Adrenal gland (tissue), 12 donors: ENCODE measurements around the gene TFF2. TPM values are rescaled to one million over a fixed set of nuclear protein-coding genes. Genes with fewer than 3 reads are reported as not detected.

Source experiments
- DNase-seq, 7 donors: peaks; one replicate each; pipeline ENCODE4 v3.0.0-alpha.2; 2019 to 2020
- H3K27ac ChIP-seq, 5 donors: fragments of 200-600 bp; sonication (generic) in 4 of 5; 1 replicate in 3 of 5; 2 replicates in 2 of 5; pipeline versions ENCODE4 v1.5.1 to v1.8.0; 2016 to 2020; ENCODE audit warnings: mild to moderate bottlenecking in 1 of 5
- H3K27me3 ChIP-seq: fragments of 200-600 bp; 2 replicates; pipeline ENCODE4 v1.8.0; 2021
- H3K36me3 ChIP-seq, 2 donors: fragments of 200-600 bp; replicated peaks in 1 of 2; 1 replicate in 1 of 2; 2 replicates in 1 of 2; pipeline versions ENCODE4 v1.5.1 to v1.8.0; 2018 to 2022
- H3K4me1 ChIP-seq, 2 donors: fragments of 200-600 bp; replicated peaks in 1 of 2; 1 replicate in 1 of 2; 2 replicates in 1 of 2; pipeline versions ENCODE4 v1.5.1 to v1.8.0; 2018 to 2021
- H3K4me3 ChIP-seq, 4 donors: fragments of 200-600 bp; sonication (generic) in 3 of 4; one replicate each; pipeline ENCODE4 v1.5.1; 2016 to 2018
- H3K9me3 ChIP-seq, 3 donors: fragments of 200-600 bp; sonication (generic) in 1 of 3; replicated peaks in 1 of 3; 1 replicate in 2 of 3; 2 replicates in 1 of 3; pipeline versions ENCODE4 v1.5.1 to v1.8.0; 2016 to 2021
- POLR2A ChIP-seq, 2 donors: fragments of 450-650 bp; IDR thresholded peaks; one replicate each; pipeline ENCODE4 v1.6.1; 2017; ENCODE audit warnings: antibody characterized with exemption in 2 of 2, mild to moderate bottlenecking in 2 of 2, moderate library complexity in 1 of 2
- WGBS, 4 donors: extraction: QIAGEN DNeasy Blood & Tissue Kit in 2 of 4; methylation state at CpG; one replicate each; pipeline versions ENCODE4 v1.1.5 to v1.1.7; 2013 to 2017; 5-methylcytosine and 5-hydroxymethylcytosine counted together
- intact Hi-C, 2 donors: fragments of 100-400 bp; cut with DNase I; formaldehyde crosslinking; loops; one replicate each; pipeline versions ENCODE4 v1.14.1 to v1.15.0; 2022 to 2023
- polyA plus RNA-seq, 3 donors: library from polyadenylated mRNA; stranded (reverse); fragments of 200-250 nt in 2 of 3; fragments of 350-450 nt in 1 of 3; fragmentation: Illumina TruSeq in 1 of 3; extraction: RNeasy Lipid Tissue Mini Kit (QIAGEN cat#74804) in 1 of 3; gene quantifications; one replicate each; pipeline ENCODE4 v1.2.3, GENCODE V29; 2013 to 2014
- total RNA-seq, 9 donors: library from RNA; depleted of rRNA in 4 of 9; stranded (reverse); fragments of >200 nt in 4 of 9; fragments of 120-200 nt in 1 of 9; fragmentation: NEBNext Ultra II Directional in 1 of 9; extraction: Animal tissue kit (Norgen Biotek cat#: 25700) in 1 of 9; gene quantifications; one replicate each; pipeline versions ENCODE4 v1.1.0 to v1.2.4, GENCODE V29; 2013 to 2023
- TF ChIP-seq, protein P1 (sequence below), 6 experiments: fragments of 450-650 bp in 4 of 6; fragments of 200-600 bp in 2 of 6; sonication (generic) in 1 of 6; IDR thresholded peaks; 1 replicate in 5 of 6; 2 replicates in 1 of 6; pipeline versions ENCODE4 v1.5.1 to v1.8.0; 2016 to 2021; ENCODE audit warnings: antibody characterized with exemption in 6 of 6, mild to moderate bottlenecking in 2 of 6, moderate library complexity in 1 of 6
- donor health status: healthy with polysubstance abuse.
- donor health status: Bipolar disorder and iron deficiency.
- donor health status: DM: yes; HTN: yes; CAD: no.
- donor health status: DM: no; HTN: no; CAD: no.
- donor health status: DM: no; HTN: no; CAD: no.
- donor health status: DM: yes; HTN: yes; CAD: no.

The TFF2 gene
- total and polyA plus RNA-seq, 12 donors, result 0.17 to 0.39 TPM; not detected in 10

DNA sequence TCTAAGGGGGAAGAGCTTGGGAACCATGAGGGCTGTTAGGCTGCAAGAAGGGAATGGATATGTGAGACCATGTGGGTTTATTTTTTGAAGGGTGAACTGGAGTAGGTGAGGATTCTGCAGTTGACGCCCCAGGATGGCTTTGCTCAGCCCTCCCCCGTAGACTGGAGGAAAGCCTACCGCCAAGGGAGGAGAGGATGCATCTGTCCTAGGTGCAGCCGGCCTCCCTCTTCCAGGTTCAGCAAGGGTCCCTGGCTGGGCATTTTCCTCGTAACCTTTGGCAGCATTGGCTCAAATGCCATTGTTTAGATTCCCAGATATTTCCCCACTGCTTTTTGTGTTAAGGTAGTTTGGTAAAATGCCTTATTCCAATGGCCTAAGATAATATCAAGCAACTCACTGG, 52.1 kb downstream of the TFF2 start:
- TF ChIP-seq, protein P1, sequence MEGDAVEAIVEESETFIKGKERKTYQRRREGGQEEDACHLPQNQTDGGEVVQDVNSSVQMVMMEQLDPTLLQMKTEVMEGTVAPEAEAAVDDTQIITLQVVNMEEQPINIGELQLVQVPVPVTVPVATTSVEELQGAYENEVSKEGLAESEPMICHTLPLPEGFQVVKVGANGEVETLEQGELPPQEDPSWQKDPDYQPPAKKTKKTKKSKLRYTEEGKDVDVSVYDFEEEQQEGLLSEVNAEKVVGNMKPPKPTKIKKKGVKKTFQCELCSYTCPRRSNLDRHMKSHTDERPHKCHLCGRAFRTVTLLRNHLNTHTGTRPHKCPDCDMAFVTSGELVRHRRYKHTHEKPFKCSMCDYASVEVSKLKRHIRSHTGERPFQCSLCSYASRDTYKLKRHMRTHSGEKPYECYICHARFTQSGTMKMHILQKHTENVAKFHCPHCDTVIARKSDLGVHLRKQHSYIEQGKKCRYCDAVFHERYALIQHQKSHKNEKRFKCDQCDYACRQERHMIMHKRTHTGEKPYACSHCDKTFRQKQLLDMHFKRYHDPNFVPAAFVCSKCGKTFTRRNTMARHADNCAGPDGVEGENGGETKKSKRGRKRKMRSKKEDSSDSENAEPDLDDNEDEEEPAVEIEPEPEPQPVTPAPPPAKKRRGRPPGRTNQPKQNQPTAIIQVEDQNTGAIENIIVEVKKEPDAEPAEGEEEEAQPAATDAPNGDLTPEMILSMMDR (IDR thresholded peaks at IDR 0.05), result no peak
- no peak for TF ChIP-seq POLR2A (IDR thresholded peaks at IDR 0.05)
- Histone ChIP-seq H3K36me3 (peaks cover 0 to 28% of the 10 kb centered on the region in 2 donors), H3K27me3 (no peaks in the 10 kb centered on the region), H3K4me3 (no peak overlapping the region), H3K27ac (no peak overlapping the region), H3K9me3 (no peaks in the 10 kb centered on the region), H3K4me1 (no peaks in the 10 kb centered on the region)
- intact Hi-C loops, result no loop called here
- WGBS, 4 donors, result 81 to 90% (median 84%) methylated on average over 3 to 5 of the region's 5 CpGs
- DNase-seq, result no peak

DNA sequence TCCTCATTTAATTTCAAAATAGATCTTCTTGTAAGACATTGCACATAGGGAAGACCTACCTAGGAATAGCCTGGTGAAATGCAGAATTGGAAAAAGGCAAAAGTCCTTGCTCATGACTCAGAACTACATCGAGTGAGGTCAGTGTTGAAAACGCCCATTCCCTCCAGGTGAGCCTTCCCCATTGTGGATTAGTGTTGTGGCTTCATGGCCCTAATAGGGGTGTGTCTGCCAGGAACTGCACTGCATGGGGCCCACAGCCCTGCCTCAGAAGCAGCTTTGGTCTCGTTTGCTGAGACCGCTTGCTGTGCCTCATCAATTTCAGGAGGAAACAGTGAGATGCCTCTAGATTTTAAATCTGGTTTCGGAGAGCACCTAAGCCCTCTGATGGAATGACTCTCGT, 52.6 kb downstream of the TFF2 start:
- Histone ChIP-seq H3K36me3 (peaks cover 0 to 28% of the 10 kb centered on the region in 2 donors), H3K4me1 (no peaks in the 10 kb centered on the region), H3K4me3 (no peak overlapping the region), H3K9me3 (no peaks in the 10 kb centered on the region), H3K27me3 (no peaks in the 10 kb centered on the region), H3K27ac (no peak overlapping the region)
- intact Hi-C loops, result no loop called here
- 77 to 82% (median 80%) methylated on average over 6 of the region's 6 CpGs for WGBS, 4 donors
- TF ChIP-seq, protein P1 (IDR thresholded peaks at IDR 0.05), result no peak
- no peak for TF ChIP-seq POLR2A (IDR thresholded peaks at IDR 0.05)
- no peak for DNase-seq

DNA sequence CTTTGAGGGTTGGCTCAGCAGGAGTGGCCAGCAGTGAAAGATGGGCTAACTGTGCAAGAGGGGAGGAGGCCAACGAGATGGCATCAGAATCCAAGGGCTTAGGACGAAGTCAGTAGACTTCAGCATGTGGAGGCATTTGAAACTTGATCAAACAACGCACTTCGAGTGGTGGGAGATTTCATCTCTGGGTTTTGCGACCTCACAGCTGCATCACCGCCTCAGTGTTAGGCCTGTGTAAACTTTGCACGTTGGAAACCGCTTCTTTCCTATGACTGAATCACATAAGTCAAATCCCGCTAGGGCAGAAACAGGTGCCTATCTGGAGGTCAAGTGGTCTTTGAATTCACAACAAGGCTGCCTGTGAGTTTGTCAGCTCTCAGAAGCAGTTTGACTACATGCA, 53.4 kb downstream of the TFF2 start:
- Histone ChIP-seq H3K27ac (no peak overlapping the region), H3K4me1 (no peaks in the 10 kb centered on the region), H3K4me3 (no peak overlapping the region), H3K27me3 (no peaks in the 10 kb centered on the region), H3K9me3 (no peaks in the 10 kb centered on the region), H3K36me3 (peaks cover 0 to 29% of the 10 kb centered on the region in 2 donors)
- DNase-seq, result no peak
- 82 to 93% (median 84%) methylated on average over 9 of the region's 9 CpGs for WGBS, 4 donors
- TF ChIP-seq, protein P1 (IDR thresholded peaks at IDR 0.05), result no peak
- no peak for TF ChIP-seq POLR2A (IDR thresholded peaks at IDR 0.05)
- intact Hi-C loops, result no loop called here

DNA sequence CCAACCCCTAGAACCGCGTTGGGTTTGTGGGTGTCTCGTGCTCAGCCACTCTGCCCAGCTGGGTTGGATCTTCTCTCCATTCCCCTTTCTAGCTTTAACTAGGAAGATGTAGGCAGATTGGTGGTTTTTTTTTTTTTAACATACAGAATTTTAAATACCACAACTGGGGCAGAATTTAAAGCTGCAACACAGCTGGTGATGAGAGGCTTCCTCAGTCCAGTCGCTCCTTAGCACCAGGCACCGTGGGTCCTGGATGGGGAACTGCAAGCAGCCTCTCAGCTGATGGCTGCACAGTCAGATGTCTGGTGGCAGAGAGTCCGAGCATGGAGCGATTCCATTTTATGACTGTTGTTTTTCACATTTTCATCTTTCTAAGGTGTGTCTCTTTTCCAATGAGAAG, 54.3 kb downstream of the TFF2 start:
- TF ChIP-seq POLR2A (IDR thresholded peaks at IDR 0.05), result no peak
- TF ChIP-seq, protein P1 (IDR thresholded peaks at IDR 0.05), result no peak
- H3K36me3 ChIP-seq, result peaks cover 0 to 38% of the 10 kb centered on the region in 2 donors
- H3K9me3 ChIP-seq, result no peaks in the 10 kb centered on the region
- no peak overlapping the region for H3K27ac ChIP-seq
- H3K4me1 ChIP-seq, result no peaks in the 10 kb centered on the region
- no peaks in the 10 kb centered on the region for H3K27me3 ChIP-seq
- WGBS, 4 donors, result 85 to 90% (median 88%) methylated on average over 7 of the region's 7 CpGs
- no peak overlapping the region for H3K4me3 ChIP-seq
- intact Hi-C loops, result no loop called here
- no peak for DNase-seq

Other genes with a start within 250 kb of the TFF2 start
- 100 to 1,000 TPM in 2 of 9 donors, 10 to 100 TPM in 7; 23.2 to 136 (median 88.2) TPM for gene ABCG1, start 131.9 kb downstream of the TFF2 start, total RNA-seq
- 10 to 100 TPM; 32.5 to 52.7 (median 38.7) TPM for gene ABCG1, start 131.9 kb downstream of the TFF2 start, polyA plus RNA-seq
- 10 to 100 TPM in 4 of 9 donors, 1 to 10 TPM in 5; 1.3 to 29.3 (median 10.0) TPM for gene TFF3, start 35.6 kb downstream of the TFF2 start, total RNA-seq
- 10 to 100 TPM in 2 of 3 donors, 1 to 10 TPM in 1; 1.2 to 42.3 (median 20.4) TPM for gene TFF3, start 35.6 kb downstream of the TFF2 start, polyA plus RNA-seq
- under 1 TPM in 2 of 9 donors, not detected in 7; 0.39 to 0.72 TPM for gene TFF1, start 15.5 kb upstream of the TFF2 start, total RNA-seq
- 1 to 10 TPM in 1 of 3 donors, not detected in 2; 1.5 TPM for gene TFF1, start 15.5 kb upstream of the TFF2 start, polyA plus RNA-seq
- 1 to 10 TPM in 3 of 9 donors, under 1 TPM in 4, not detected in 2; 0.14 to 2.9 (median 0.78) TPM for gene TMPRSS3, start 45.1 kb upstream of the TFF2 start, total RNA-seq
- gene TMPRSS3, start 45.1 kb upstream of the TFF2 start, polyA plus RNA-seq, result under 1 TPM in 2 of 3 donors, not detected in 1; 0.18 to 0.37 TPM
- gene UBASH3A, start 52.9 kb upstream of the TFF2 start, total RNA-seq, result 1 to 10 TPM in 1 of 9 donors, under 1 TPM in 6, not detected in 2; 0.21 to 1.2 (median 0.43) TPM
- under 1 TPM; 0.09 to 0.88 (median 0.44) TPM for gene UBASH3A, start 52.9 kb upstream of the TFF2 start, polyA plus RNA-seq
- 1 to 10 TPM in 1 of 9 donors, under 1 TPM in 6, not detected in 2; 0.13 to 1.4 (median 0.61) TPM for gene RSPH1, start 145.2 kb upstream of the TFF2 start, total RNA-seq
- gene RSPH1, start 145.2 kb upstream of the TFF2 start, polyA plus RNA-seq, result 1 to 10 TPM; 1.2 to 5.8 (median 3.2) TPM
- 10 to 100 TPM in 7 of 9 donors, 1 to 10 TPM in 2; 4.8 to 27.2 (median 17.2) TPM for gene SLC37A1, start 162.9 kb upstream of the TFF2 start, total RNA-seq
- gene SLC37A1, start 162.9 kb upstream of the TFF2 start, polyA plus RNA-seq, result 10 to 100 TPM; 11.0 to 16.7 (median 14.3) TPM